SK-N-SH (cell line): Measurements from ENCODE around the gene RGS7.

ENCODE experiments used
- CTCF ChIP-seq: fragments of 200-600 bp; sonication (generic); IDR thresholded peaks from 2 replicates; pipeline ENCODE4 v1.6.1; 2017; ENCODE audit warnings: antibody characterized with exemption, mild to moderate bottlenecking, moderate library complexity
- EZH2phosphoT487 ChIP-seq: fragments of 200-600 bp; sonication (generic); IDR thresholded peaks from 2 replicates; pipeline ENCODE4 v1.6.1; 2017; ENCODE audit warnings: low read depth, mixed run types, mild to moderate bottlenecking, antibody characterized with exemption, moderate library complexity, borderline replicate concordance
- NFIC ChIP-seq: IDR thresholded peaks from 2 replicates; pipeline ENCODE4 v1.4.0; 2012; ENCODE audit warnings: borderline replicate concordance
- RAD21 ChIP-seq: IDR thresholded peaks from 2 replicates; pipeline ENCODE4 v1.6.1; 2012; ENCODE audit warnings: mild to moderate bottlenecking, low read length
- RCOR1 ChIP-seq: fragments of 150-350 bp; IDR thresholded peaks from 2 replicates; pipeline ENCODE4 v1.6.1; 2017; ENCODE audit warnings: antibody characterized with exemption, low read length
- ZBTB33 ChIP-seq: IDR thresholded peaks from 2 replicates; pipeline ENCODE4 v1.4.0; 2012; ENCODE audit warnings: low read depth, borderline replicate concordance
- TF ChIP-seq, protein P1 (sequence below): IDR thresholded peaks from 2 replicates; pipeline ENCODE4 v1.6.1; 2012; ENCODE audit warnings: mild to moderate bottlenecking, low read depth, low read length, moderate library complexity
- TF ChIP-seq, protein P2 (sequence below): fragments of 150-350 bp; IDR thresholded peaks from 2 replicates; pipeline ENCODE4 v1.6.1; 2017; ENCODE audit warnings: antibody characterized with exemption, low read length, low read depth, borderline replicate concordance

DNA sequence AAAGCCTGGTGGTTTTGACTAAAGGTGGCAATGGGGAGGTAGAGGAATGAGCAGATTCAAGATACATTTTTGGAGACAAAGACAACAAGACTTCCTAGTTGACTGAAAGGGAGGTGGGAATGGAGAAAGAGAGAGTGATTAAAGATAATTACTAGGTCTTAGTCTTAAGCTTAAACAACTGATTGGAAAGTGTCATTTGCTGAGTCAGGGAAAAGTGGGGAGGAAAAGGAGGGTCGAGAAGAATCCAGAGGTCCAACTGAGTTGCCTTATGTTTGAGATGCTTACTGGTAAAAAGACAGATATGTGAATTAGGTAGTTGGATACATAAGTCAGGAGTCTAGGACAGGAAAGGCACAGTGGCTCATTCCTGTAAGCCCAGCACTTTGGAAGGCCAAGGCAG, 179.3 kb downstream of the RGS7 start:
- TF ChIP-seq RAD21, result no peak
- no peak for TF ChIP-seq NFIC
- TF ChIP-seq CTCF, result no peak
- TF ChIP-seq, protein P1, sequence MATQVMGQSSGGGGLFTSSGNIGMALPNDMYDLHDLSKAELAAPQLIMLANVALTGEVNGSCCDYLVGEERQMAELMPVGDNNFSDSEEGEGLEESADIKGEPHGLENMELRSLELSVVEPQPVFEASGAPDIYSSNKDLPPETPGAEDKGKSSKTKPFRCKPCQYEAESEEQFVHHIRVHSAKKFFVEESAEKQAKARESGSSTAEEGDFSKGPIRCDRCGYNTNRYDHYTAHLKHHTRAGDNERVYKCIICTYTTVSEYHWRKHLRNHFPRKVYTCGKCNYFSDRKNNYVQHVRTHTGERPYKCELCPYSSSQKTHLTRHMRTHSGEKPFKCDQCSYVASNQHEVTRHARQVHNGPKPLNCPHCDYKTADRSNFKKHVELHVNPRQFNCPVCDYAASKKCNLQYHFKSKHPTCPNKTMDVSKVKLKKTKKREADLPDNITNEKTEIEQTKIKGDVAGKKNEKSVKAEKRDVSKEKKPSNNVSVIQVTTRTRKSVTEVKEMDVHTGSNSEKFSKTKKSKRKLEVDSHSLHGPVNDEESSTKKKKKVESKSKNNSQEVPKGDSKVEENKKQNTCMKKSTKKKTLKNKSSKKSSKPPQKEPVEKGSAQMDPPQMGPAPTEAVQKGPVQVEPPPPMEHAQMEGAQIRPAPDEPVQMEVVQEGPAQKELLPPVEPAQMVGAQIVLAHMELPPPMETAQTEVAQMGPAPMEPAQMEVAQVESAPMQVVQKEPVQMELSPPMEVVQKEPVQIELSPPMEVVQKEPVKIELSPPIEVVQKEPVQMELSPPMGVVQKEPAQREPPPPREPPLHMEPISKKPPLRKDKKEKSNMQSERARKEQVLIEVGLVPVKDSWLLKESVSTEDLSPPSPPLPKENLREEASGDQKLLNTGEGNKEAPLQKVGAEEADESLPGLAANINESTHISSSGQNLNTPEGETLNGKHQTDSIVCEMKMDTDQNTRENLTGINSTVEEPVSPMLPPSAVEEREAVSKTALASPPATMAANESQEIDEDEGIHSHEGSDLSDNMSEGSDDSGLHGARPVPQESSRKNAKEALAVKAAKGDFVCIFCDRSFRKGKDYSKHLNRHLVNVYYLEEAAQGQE, result no peak
- no peak for TF ChIP-seq EZH2phosphoT487
- TF ChIP-seq, protein P2, sequence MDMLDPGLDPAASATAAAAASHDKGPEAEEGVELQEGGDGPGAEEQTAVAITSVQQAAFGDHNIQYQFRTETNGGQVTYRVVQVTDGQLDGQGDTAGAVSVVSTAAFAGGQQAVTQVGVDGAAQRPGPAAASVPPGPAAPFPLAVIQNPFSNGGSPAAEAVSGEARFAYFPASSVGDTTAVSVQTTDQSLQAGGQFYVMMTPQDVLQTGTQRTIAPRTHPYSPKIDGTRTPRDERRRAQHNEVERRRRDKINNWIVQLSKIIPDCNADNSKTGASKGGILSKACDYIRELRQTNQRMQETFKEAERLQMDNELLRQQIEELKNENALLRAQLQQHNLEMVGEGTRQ, result no peak
- TF ChIP-seq RCOR1, result no peak
- TF ChIP-seq ZBTB33, result no peak
